OCI-LY7 (cell line): ENCODE data around the gene LAGE3.

ENCODE experiments used
- CTCF ChIP-seq: fragments of 200-600 bp; sonication (generic); conservative IDR thresholded peaks from 2 replicates; pipeline ENCODE4 v1.5.1; 2014; ENCODE audit warnings: mild to moderate bottlenecking, antibody characterized with exemption, low read length, moderate library complexity, mixed read lengths
- EZH2phosphoT487 ChIP-seq: fragments of 200-600 bp; sonication (generic); IDR thresholded peaks from 2 replicates; pipeline ENCODE4 v1.6.1; 2018; ENCODE audit warnings: low read depth, borderline replicate concordance, mild to moderate bottlenecking, mixed run types, antibody characterized with exemption, low read length, moderate library complexity, mixed read lengths

GRCh38 chrX:154526901-154527675, 48.0 kb upstream of the LAGE3 start:
- peak; percentile 64 for TF ChIP-seq CTCF
- no peak for TF ChIP-seq EZH2phosphoT487
